HepG2 (cell line): ENCODE data around the gene PARP16. TPM values are rescaled to one million over a fixed set of nuclear protein-coding genes. Genes with fewer than 3 reads are reported as not detected.

Source experiments
- ATF2 ChIP-seq: sonication (generic); formaldehyde crosslinking; IDR thresholded peaks from 2 replicates; pipeline ENCODE4 v1.4.0; 2020; ENCODE audit warnings: missing genetic modification reagents
- CBX5 ChIP-seq: sonication (generic); formaldehyde crosslinking; IDR thresholded peaks from 2 replicates; pipeline ENCODE4 v1.4.0; 2020; ENCODE audit warnings: missing genetic modification reagents, borderline replicate concordance
- DRAP1 ChIP-seq: IDR thresholded peaks from 2 replicates; pipeline ENCODE4 v1.6.1; 2016; ENCODE audit warnings: missing genetic modification reagents, missing compliant biosample characterization
- ELF3 ChIP-seq: IDR thresholded peaks from 2 replicates; pipeline ENCODE4 v1.6.1; 2016; ENCODE audit warnings: missing genetic modification reagents, missing compliant biosample characterization
- LCORL ChIP-seq, 2 experiments: fragments of 450-650 bp in 1 of 2; sonication (generic) in 1 of 2; formaldehyde crosslinking in 1 of 2; IDR thresholded peaks; 2 replicates each; pipeline versions ENCODE4 v1.5.0 to v1.6.1; 2017 to 2020; ENCODE audit warnings: antibody characterized with exemption in 1 of 2, missing genetic modification reagents in 1 of 2
- PHF8 ChIP-seq: sonication (generic); formaldehyde crosslinking; IDR thresholded peaks from 2 replicates; pipeline ENCODE4 v1.5.0; 2020; ENCODE audit warnings: missing genetic modification reagents
- SALL1 ChIP-seq: sonication (generic); formaldehyde crosslinking; IDR thresholded peaks from 2 replicates; pipeline ENCODE4 v1.8.0; 2022; ENCODE audit warnings: mild to moderate bottlenecking, missing genetic modification reagents
- TEAD3 ChIP-seq: optimal IDR thresholded peaks from 2 replicates; pipeline ENCODE3; 2016; ENCODE audit warnings: borderline replicate concordance
- TFAP4 ChIP-seq: sonication (generic); IDR thresholded peaks from 2 replicates; pipeline ENCODE4 v1.6.1; 2016; ENCODE audit warnings: low read depth, borderline replicate concordance
- ZNF292 ChIP-seq: sonication (generic); formaldehyde crosslinking; IDR thresholded peaks from 2 replicates; pipeline ENCODE4 v1.8.1; 2022; ENCODE audit warnings: mild to moderate bottlenecking, low read depth, missing genetic modification reagents, borderline replicate concordance
- ZNF333 ChIP-seq: sonication (generic); formaldehyde crosslinking; IDR thresholded peaks from 2 replicates; pipeline ENCODE4 v1.4.0; 2020; ENCODE audit warnings: mild to moderate bottlenecking, missing genetic modification reagents, borderline replicate concordance
- polyA plus RNA-seq, 8 experiments: library from polyadenylated mRNA; depleted of rRNA in 3 of 8; stranded (reverse) in 7 of 8; unstranded in 1 of 8; fragments of >200 nt; fragmentation: Illumina TruSeq in 4 of 8; extraction: Trizol in 4 of 8; gene quantifications; 2 replicates each; pipeline versions ENCODE4 v1.2.1 to v1.2.3, GENCODE V29; 2011 to 2016; ENCODE audit warnings: low read depth in 4 of 8, missing spikeins in 1 of 8, mixed read lengths in 1 of 8; ENCODE audit not compliant: insufficient read depth in 1 of 8
- total RNA-seq, 5 experiments: library from RNA; depleted of rRNA; stranded (reverse); fragments of >200 nt; fragmentation: Illumina TruSeq; extraction: Trizol; gene quantifications; 2 replicates each; pipeline ENCODE4 v1.2.3, GENCODE V29; 2016; ENCODE audit warnings: low read depth in 1 of 5
- TF ChIP-seq, protein P1 (sequence below), 2 experiments: fragments of 450-650 bp in 1 of 2; sonication (generic) in 1 of 2; formaldehyde crosslinking in 1 of 2; IDR thresholded peaks; 2 replicates each; pipeline versions ENCODE4 v1.6.1 to v1.8.0; 2016 to 2022; ENCODE audit warnings: antibody characterized with exemption in 1 of 2, mild to moderate bottlenecking in 1 of 2, missing genetic modification reagents in 1 of 2
- TF ChIP-seq, protein P2 (sequence below): sonication (generic); formaldehyde crosslinking; IDR thresholded peaks from 2 replicates; pipeline ENCODE4 v1.4.0; 2020; ENCODE audit warnings: mild to moderate bottlenecking, missing genetic modification reagents

Gene PARP16
- total and polyA plus RNA-seq, 2 of the 13 experiments (the other 11 are each of a cell fraction or from before 2014, with no cell fraction given): 6.8 to 7.6 TPM

GRCh38 chr15:65245096-65245856, 41.4 kb downstream of the PARP16 start (continued):
- TF ChIP-seq TFAP4 (0 out of 2 replicates have a peak, but pooled peaks have one; percentile 8), ELF3 (CRISPR knock-in tag) (0 out of 2 replicates have a peak, but pooled peaks have one; percentile 31), ZNF333 (CRISPR knock-in tag) (no peak), CBX5 (CRISPR knock-in tag) (0 out of 2 replicates have a peak, but pooled peaks have one; percentile 13), LCORL (IDR thresholded peaks at IDR 0.05) (no peak), LCORL (CRISPR knock-in tag; IDR thresholded peaks at IDR 0.05) (peak; percentile 32; the same call in 1 of the 2 replicates), ATF2 (CRISPR knock-in tag) (peak; percentile 68; the same call in 1 of the 2 replicates), PHF8 (CRISPR knock-in tag) (0 out of 2 replicates have a peak, but pooled peaks have one; percentile 20), ZNF292 (CRISPR knock-in tag) (0 out of 2 replicates have a peak, but pooled peaks have one; percentile 43), SALL1 (CRISPR knock-in tag) (peak; percentile 47), DRAP1 (CRISPR knock-in tag) (no peak), TEAD3 (CRISPR knock-in tag) (peak; percentile 63)
- TF ChIP-seq, protein P1, sequence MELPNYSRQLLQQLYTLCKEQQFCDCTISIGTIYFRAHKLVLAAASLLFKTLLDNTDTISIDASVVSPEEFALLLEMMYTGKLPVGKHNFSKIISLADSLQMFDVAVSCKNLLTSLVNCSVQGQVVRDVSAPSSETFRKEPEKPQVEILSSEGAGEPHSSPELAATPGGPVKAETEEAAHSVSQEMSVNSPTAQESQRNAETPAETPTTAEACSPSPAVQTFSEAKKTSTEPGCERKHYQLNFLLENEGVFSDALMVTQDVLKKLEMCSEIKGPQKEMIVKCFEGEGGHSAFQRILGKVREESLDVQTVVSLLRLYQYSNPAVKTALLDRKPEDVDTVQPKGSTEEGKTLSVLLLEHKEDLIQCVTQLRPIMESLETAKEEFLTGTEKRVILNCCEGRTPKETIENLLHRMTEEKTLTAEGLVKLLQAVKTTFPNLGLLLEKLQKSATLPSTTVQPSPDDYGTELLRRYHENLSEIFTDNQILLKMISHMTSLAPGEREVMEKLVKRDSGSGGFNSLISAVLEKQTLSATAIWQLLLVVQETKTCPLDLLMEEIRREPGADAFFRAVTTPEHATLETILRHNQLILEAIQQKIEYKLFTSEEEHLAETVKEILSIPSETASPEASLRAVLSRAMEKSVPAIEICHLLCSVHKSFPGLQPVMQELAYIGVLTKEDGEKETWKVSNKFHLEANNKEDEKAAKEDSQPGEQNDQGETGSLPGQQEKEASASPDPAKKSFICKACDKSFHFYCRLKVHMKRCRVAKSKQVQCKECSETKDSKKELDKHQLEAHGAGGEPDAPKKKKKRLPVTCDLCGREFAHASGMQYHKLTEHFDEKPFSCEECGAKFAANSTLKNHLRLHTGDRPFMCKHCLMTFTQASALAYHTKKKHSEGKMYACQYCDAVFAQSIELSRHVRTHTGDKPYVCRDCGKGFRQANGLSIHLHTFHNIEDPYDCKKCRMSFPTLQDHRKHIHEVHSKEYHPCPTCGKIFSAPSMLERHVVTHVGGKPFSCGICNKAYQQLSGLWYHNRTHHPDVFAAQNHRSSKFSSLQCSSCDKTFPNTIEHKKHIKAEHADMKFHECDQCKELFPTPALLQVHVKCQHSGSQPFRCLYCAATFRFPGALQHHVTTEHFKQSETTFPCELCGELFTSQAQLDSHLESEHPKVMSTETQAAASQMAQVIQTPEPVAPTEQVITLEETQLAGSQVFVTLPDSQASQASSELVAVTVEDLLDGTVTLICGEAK (IDR thresholded peaks at IDR 0.05): no peak
- TF ChIP-seq, protein P1 (CRISPR knock-in tag; IDR thresholded peaks at IDR 0.05): peak; percentile 13; the same call in 1 of the 2 replicates
- TF ChIP-seq, protein P2, sequence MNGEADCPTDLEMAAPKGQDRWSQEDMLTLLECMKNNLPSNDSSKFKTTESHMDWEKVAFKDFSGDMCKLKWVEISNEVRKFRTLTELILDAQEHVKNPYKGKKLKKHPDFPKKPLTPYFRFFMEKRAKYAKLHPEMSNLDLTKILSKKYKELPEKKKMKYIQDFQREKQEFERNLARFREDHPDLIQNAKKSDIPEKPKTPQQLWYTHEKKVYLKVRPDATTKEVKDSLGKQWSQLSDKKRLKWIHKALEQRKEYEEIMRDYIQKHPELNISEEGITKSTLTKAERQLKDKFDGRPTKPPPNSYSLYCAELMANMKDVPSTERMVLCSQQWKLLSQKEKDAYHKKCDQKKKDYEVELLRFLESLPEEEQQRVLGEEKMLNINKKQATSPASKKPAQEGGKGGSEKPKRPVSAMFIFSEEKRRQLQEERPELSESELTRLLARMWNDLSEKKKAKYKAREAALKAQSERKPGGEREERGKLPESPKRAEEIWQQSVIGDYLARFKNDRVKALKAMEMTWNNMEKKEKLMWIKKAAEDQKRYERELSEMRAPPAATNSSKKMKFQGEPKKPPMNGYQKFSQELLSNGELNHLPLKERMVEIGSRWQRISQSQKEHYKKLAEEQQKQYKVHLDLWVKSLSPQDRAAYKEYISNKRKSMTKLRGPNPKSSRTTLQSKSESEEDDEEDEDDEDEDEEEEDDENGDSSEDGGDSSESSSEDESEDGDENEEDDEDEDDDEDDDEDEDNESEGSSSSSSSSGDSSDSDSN (CRISPR knock-in tag): peak; percentile 25
